ENCODE results near the gene HLA-DPA1.

The HLA-DPA1 gene

GRCh38 chr6:33088931-33089620 lies 15.6 kb upstream of the HLA-DPA1 start:
- no peak for DNase-seq (ENCODE audit: low spot score)

- DNase-seq (ENCODE audit: low spot score): no peak
Measured at GRCh38 chr6:33088258-33088930, 14.9 kb upstream of the HLA-DPA1 start.

DNA sequence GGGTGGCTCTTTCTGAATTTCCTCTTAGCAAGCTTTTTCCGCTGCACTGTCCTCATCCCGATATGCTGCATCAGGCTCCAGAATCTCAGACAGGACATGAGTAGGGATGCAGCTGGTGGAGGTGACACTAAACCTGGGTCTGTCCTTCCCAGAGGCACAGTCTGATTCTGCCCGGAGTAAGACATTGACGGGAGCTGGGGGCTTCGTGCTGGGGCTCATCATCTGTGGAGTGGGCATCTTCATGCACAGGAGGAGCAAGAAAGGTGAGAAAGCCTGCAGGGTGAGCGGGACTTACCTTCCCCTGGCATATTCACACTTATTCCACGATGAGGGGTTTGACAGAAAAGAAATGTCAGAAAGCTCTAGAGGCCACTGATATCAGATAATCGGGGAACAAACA lies 12.2 kb upstream of the HLA-DPA1 start:
- DNase-seq (ENCODE audit: low spot score): no peak

DNA sequence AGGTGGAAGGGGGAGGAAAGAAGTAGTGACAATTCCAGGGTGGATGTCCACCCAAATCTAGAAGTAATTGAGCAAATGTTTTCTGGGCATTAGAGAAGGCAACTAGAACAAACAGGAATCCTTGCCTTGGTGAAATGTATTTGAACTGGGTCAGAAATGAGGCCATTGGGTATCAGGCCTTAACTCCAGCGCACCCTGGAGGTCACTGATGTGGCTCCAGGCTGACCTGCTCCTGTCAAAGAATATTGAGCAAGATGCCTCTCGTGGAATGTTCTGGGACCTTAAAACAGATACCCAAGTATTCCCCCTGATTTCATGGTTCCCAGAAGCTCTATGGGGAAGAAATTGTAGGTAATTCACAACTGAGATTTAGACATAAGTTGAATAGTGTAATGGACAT lies 9.3 kb upstream of the HLA-DPA1 start:
- no peak for DNase-seq (ENCODE audit: low spot score)

DNA sequence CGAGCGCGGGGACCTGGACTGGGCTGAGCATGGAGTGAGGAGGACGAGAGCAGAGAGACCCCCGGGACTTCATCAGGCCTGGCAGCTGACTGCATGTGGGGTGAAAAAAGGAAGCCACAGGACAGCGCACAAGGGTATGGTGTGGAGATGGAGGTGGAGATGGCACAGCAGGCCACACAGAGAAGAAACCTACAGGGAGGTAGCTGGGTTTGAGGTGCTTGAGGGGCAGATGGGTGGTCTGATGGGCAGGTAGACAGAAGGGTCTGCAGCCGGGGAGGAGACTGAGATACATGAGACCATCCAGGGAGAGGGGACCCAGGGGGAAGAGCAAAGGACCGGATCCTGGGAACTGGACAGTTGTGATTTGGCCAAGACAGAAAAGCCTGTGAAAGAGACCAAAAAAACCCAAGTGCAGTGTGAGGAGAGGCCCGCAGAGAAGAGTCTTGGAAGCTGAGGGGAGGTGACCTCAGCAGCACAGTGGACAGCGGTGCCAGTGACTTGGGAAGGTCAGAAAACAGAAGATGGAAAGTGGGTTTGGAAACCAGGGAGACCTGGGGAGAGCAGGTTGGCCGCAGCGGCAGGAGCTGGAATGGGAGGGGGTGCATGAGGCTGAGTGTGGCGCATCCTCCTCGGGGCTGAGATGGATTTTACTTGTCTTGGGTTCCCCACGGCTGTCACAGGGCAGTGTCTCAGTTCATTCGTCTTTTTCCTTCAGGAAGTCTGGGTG lies 7.8 kb upstream of the HLA-DPA1 start:
- no peak for DNase-seq (ENCODE audit: low spot score)

DNA sequence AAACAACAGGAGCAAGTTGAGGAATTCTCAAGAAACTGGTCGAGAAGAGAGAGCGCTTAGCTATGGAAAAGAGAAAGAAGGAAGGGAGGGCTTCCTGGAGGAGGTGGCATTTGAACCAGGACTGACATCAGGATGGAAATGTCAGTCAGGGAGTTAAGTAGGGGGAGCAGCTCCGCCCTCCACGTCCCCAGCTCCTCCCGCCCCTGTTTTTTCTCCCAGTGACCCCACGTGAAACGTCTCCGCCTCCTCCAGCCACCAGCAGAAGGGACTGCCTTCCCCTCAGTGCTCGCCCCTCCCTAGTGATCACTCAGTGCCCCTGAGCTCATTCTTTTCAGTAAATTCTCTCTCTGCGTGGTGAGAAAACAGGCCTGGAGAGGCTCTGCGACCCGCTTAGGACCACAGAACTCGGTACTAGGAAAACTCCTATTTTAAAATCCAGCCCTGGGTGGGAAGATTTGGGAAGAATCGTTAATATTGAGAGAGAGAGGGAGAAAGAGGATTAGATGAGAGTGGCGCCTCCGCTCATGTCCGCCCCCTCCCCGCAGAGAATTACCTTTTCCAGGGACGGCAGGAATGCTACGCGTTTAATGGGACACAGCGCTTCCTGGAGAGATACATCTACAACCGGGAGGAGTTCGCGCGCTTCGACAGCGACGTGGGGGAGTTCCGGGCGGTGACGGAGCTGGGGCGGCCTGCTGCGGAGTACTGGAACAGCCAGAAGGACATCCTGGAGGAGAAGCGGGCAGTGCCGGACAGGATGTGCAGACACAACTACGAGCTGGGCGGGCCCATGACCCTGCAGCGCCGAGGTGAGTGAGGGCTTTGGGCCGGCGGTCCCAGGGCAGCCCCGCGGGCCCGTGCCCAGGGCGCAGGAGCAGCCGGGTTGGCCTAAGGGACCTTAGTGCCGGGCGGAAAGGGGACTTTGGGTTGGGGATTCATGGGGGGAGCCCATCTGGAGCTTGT lies 7.0 kb upstream of the HLA-DPA1 start:
- no peak for DNase-seq (ENCODE audit: low spot score)

DNA sequence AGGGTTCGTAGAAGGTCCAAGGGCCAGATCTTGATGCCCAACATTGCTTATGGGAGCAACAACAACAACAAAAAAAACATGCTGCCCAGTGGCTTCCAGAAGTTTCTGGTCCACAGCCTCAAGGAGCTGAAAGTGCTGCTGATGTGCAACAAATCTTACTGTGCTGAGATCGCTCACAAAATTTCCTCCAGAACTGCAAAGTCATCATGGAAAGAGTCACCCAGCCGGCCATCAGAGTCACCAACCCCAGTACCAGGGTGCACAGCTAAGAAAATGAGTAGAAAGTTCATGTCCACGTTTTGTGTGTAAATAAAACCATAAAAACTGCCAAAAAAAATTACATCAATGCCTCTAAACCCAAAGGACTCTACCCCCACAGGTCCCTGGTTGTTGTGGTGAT lies 6.1 kb upstream of the HLA-DPA1 start:
- no peak for DNase-seq (ENCODE audit: low spot score)

DNA sequence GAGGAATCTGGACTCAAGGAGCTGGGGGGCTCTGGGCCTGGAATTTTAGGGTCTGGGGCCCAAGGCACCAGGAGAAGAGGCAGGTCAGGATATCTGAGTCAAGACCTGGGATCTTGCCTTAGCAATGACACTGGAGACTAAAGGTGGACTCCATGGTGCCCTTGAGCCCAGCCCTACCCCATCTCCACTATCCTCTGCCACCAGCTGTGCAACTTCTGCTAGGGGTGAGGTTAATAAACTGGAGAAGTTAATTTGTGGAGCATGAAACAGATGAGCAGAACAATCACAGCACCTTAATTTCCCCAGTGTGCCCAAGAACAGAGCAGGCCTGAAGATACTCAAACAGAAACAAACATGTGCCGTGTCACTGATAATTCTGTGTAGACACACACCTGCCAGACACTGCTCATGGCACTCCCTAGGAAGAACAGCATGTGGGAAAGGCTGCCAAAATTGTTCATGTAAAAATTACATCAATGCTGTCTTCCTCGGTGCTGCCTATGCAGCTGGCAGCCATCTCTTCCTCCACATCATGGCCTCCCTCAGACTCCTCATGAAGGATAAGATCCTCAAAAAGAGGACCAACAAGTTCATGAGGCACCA lies 5.6 kb upstream of the HLA-DPA1 start:
- DNase-seq (ENCODE audit: low spot score): no peak

DNA sequence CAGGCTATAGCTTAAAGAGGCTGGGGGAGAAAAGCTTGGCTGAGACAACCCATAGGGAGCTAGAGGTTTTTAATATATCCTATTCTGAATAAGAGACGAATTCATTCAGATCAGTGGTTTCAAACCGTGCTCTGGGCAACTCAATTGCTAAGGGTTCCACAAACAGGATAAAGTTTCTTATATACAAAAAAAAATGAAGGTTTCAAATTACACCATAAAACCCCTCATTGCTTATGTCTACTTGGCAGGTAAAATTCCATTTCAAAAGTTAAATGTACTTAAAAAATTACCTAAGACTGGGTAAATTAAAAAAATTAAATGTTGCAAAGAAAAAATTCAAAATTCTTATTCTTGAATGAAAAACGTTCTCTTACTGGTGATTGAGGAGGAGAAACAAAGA lies 5.0 kb upstream of the HLA-DPA1 start:
- DNase-seq (ENCODE audit: low spot score): no peak

GRCh38 chr6:33077908-33078307 lies 4.5 kb upstream of the HLA-DPA1 start:
- DNase-seq (ENCODE audit: low spot score): no peak

GRCh38 chr6:33076406-33076934 lies 3.0 kb upstream of the HLA-DPA1 start:
- DNase-seq (ENCODE audit: low spot score): no peak

GRCh38 chr6:33075568-33076405 lies 2.3 kb upstream of the HLA-DPA1 start, which contains the start of gene HLA-DPB1:
Gene HLA-DPB1, plus strand, starts transcription at chr6:33075990. Its CDS starts 52 bp downstream, at chr6:33076042.
- DNase-seq (ENCODE audit: low spot score): peak; percentile 40

DNA sequence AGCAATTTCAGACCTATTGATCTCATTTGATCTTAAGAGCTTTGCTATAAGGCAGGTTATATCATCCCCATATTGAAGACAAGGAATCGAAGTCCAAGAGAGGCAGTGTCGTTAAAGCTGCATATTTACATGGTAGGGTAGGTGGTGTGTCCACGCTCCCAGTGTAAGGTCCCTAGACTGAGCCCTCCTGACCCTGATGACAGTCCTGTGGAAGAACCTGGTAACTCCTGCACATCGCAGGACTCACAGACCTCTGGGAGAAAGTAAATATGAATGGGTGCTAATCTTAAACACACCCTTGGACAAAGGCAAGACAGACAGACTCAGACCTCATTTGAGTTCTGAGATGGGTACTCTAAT lies 1.7 kb upstream of the HLA-DPA1 start:
- DNase-seq (ENCODE audit: low spot score): no peak

DNA sequence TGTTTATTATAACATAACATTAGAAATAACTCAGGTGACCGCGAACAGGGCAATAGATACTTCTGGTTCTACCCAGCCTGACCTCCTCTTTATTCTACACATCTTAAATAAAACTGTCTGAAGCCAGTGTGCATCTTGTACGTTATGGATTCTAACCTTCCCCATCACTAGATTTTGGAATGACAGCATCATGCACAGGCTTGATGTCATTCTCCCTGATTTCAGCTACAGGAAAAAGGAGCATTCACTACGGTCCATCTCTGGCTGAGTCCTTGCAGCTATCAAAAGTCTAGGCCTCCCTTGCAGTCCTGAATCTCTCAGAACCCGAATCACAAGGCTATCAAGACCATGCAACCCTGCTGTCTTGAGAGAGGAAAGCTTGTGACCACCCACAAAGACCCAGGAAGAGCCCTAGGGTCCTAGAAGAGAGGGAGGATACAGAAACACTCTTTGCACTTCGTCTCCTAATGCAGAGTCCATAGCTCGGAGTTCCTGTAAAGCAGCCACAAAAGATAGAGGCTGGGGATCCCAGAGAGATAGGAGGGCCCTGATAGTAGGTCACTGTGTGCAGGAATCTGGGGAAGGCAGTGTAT lies 845 bp downstream of the HLA-DPA1 start:
- no peak for DNase-seq (ENCODE audit: low spot score)

DNA sequence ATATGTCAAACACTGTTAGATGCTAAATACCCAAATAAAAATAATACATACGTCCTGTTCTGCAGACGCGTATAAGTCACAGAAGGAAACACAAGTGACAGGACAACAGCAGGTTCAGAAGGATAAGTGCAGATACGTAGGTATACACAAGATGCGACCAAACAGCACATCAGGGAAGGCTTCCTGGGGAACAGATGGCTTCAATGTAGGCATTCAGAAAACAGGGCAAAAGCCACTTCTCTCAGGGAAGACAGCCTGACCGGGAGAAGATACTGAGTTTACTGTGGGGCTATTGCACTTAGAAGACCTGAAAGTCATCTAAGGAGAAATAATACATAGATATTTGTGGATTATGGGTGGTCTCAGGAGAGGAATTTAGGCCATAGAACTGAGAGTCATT lies 1.9 kb downstream of the HLA-DPA1 start:
- DNase-seq (ENCODE audit: low spot score): no peak

GRCh38 chr6:33070909-33071308 lies 2.5 kb downstream of the HLA-DPA1 start:
- DNase-seq (ENCODE audit: low spot score): no peak

GRCh38 chr6:33069021-33069738 lies 4.3 kb downstream of the HLA-DPA1 start:
- no peak for DNase-seq (ENCODE audit: low spot score)

DNA sequence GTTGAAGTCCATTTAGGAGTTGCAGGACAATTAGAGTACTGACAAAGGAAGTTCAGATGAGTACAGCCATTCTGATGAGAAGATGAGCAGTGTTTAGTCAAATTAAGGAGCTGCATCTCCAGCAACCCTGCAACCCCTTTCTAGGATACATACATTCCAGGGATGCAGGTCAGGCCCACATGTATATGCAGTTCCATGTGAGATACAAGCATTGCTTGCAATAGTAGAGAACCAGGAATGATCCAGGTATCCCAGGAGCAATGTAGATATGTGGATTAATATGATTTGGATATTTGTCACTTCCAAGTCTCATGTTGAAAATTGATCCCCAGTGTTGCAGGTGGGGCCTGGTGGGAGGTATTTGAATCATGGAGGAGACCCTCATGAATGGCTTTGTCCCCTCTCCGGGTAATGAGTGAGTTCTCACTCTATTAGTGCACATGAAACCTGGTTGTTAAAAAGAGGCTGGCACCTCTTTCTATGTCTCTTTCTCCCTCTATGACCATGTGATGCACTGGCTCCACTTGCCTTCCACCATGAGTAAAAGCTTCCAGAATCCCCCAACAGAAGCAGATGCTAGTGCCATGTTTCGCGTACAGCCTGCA lies 6.4 kb downstream of the HLA-DPA1 start:
- DNase-seq (ENCODE audit: low spot score): no peak

DNA sequence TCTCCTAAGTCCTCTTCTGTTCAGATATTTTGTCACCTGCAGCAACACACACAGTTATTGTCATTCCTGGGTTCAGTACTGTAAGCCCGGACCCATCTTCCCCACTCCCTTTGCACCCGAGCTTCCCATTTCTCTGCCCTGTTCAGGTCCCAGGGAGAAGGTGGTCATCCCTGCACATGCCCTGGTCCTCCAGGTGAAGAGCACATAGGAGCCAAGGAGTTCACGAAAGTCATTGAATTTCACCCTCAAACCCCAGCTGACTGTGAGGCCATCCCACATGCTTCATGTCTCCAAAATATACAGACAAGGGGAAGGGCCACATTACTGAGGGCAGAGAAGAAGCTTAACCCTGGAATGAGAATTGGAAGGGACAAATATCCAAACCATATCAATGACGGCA lies 8.1 kb downstream of the HLA-DPA1 start:
- no peak for DNase-seq (ENCODE audit: low spot score)

All from putamen (tissue), 1 donor.